ENCODE results near the gene CDK15.
"Not testable (repeated sequence)": the region's sequence is repeated elsewhere in the genome, so short reads cannot be mapped to it uniquely, and the experiment has no call there.

GRCh38 chr2:201764469-201764868 lies 41.9 kb upstream of the CDK15 start:
- not testable (repeated sequence) for TF ChIP-seq POLR2A, CTCF (IDR thresholded peaks at IDR 0.05)

Measured in prostate gland (tissue), 2 donors.